CD8-positive, alpha-beta memory T cell (primary cell): ENCODE results near the gene ANO2. TPM values are rescaled to one million over a fixed set of nuclear protein-coding genes. Genes with fewer than 3 reads are reported as not detected.

Experiments
- CTCF ChIA-PET: fragments of 350-600 bp; sonication (Branson Sonifier 250); formaldehyde crosslinking; loops from one replicate; lab custom pipeline; 2021; ENCODE audit warnings: antibody characterized with exemption; lab: Charles Lee
- POLR2A ChIA-PET: fragments of 350-600 bp; sonication (Branson Sonifier 250); formaldehyde crosslinking; loops from one replicate; lab custom pipeline; 2021; ENCODE audit warnings: antibody characterized with exemption; lab: Charles Lee
- DNase-seq, 5 donors: peaks; one replicate each; pipeline versions ENCODE4 v3.0.0 to v3.0.0-alpha.2; 2020 to 2022; ENCODE audit warnings: mixed read lengths in 1 of 5
- H3K27ac ChIP-seq: one replicate; pipeline ENCODE4 v1.7.0; 2013; ENCODE audit warnings: low read depth, mild to moderate bottlenecking, low read length, moderate library complexity
- H3K27me3 ChIP-seq: 2 replicates; pipeline ENCODE4 v1.7.0; 2013; ENCODE audit warnings: low read length, mild to moderate bottlenecking; ENCODE audit not compliant: insufficient read depth, poor library complexity, severe bottlenecking
- H3K36me3 ChIP-seq: 2 replicates; pipeline ENCODE4 v1.7.0; 2013; ENCODE audit warnings: mild to moderate bottlenecking, low read length, moderate library complexity; ENCODE audit not compliant: insufficient read depth
- H3K4me1 ChIP-seq: 2 replicates; pipeline ENCODE4 v1.7.0; 2013; ENCODE audit warnings: mild to moderate bottlenecking, low read length, moderate library complexity; ENCODE audit not compliant: insufficient read depth
- H3K4me3 ChIP-seq: 2 replicates; pipeline ENCODE4 v1.7.0; 2013; ENCODE audit warnings: mild to moderate bottlenecking, low read length
- H3K9me3 ChIP-seq: 2 replicates; pipeline ENCODE4 v1.7.0; 2013; ENCODE audit warnings: mild to moderate bottlenecking, low read length
- H3K27ac Mint-ChIP-seq, 8 donors: one replicate each; pipeline ENCODE4 v1.8.0; 2020 to 2021; ENCODE audit warnings: mixed read lengths in 8 of 8, mild to moderate bottlenecking in 6 of 8, inconsistent platforms in 3 of 8, moderate library complexity in 3 of 8
- H3K27me3 Mint-ChIP-seq, 2 donors: one replicate each; pipeline ENCODE4 v1.8.0; 2020 to 2021; ENCODE audit warnings: mixed read lengths in 2 of 2, mild to moderate bottlenecking in 1 of 2, moderate library complexity in 1 of 2
- H3K36me3 Mint-ChIP-seq, 3 donors: one replicate each; pipeline ENCODE4 v1.8.0; 2020 to 2021; ENCODE audit warnings: mixed read lengths in 3 of 3, inconsistent platforms in 1 of 3, mild to moderate bottlenecking in 1 of 3
- H3K4me1 Mint-ChIP-seq, 3 donors: one replicate each; pipeline ENCODE4 v1.8.0; 2020 to 2021; ENCODE audit warnings: mixed read lengths in 3 of 3, inconsistent platforms in 1 of 3, mild to moderate bottlenecking in 1 of 3
- H3K4me3 Mint-ChIP-seq, 7 donors: one replicate each; pipeline ENCODE4 v1.8.0; 2020 to 2021; ENCODE audit warnings: mixed read lengths in 7 of 7, mild to moderate bottlenecking in 6 of 7, moderate library complexity in 4 of 7, inconsistent platforms in 2 of 7
- H3K9me3 Mint-ChIP-seq, 5 donors: one replicate each; pipeline ENCODE4 v1.8.0; 2020 to 2022; ENCODE audit warnings: mixed read lengths in 5 of 5, mild to moderate bottlenecking in 3 of 5, moderate library complexity in 2 of 5, inconsistent platforms in 1 of 5
- polyA plus RNA-seq: library from polyadenylated mRNA; unstranded; fragments of 300-500 nt; fragmentation: Illumina TruSeq; gene quantifications from one replicate; pipeline ENCODE4 v1.2.3, GENCODE V29; 2021
- total RNA-seq, 2 experiments: library from RNA; stranded (reverse); gene quantifications; one replicate each; pipeline ENCODE4 v1.2.3, GENCODE V29; 2021

The ANO2 gene
- total and polyA plus RNA-seq, 3 experiments from 2014 or later: not detected

GRCh38 chr12:5808981-5809380, 136.1 kb downstream of the ANO2 start:
- H3K27me3 ChIP-seq: no peaks in the 10 kb centered on the region
- H3K36me3 Mint-ChIP-seq: no peaks in the 10 kb centered on the region
- no peaks in the 10 kb centered on the region for H3K4me1 ChIP-seq
- H3K4me3 Mint-ChIP-seq: no peak overlapping the region
- H3K27ac Mint-ChIP-seq: no peak overlapping the region
- H3K36me3 ChIP-seq: no peaks in the 10 kb centered on the region
- H3K4me3 ChIP-seq: no peak overlapping the region
- H3K4me1 Mint-ChIP-seq: no peaks in the 10 kb centered on the region
- H3K9me3 ChIP-seq: no peaks in the 10 kb centered on the region
- H3K27me3 Mint-ChIP-seq: peaks cover 12 to 17% of the 10 kb centered on the region in 2 donors
- DNase-seq: no peak
- ChIA-PET POLR2A (no interaction called here), CTCF (no interaction called here)
- peaks cover 0 to 1% (median 0%) of the 10 kb centered on the region in 5 donors for H3K9me3 Mint-ChIP-seq
- H3K27ac ChIP-seq: no peak overlapping the region

GRCh38 chr12:5807514-5808219, 137.4 kb downstream of the ANO2 start:
- Mint-ChIP-seq H3K9me3 (no peaks in the 10 kb centered on the region), H3K4me1 (no peaks in the 10 kb centered on the region), H3K4me3 (no peak overlapping the region), H3K27me3 (peaks cover 13 to 17% of the 10 kb centered on the region in 2 donors), H3K27ac (no peak overlapping the region), H3K36me3 (no peaks in the 10 kb centered on the region)
- ChIA-PET CTCF (no interaction called here), POLR2A (no interaction called here)
- no peaks in the 10 kb centered on the region for H3K4me1 ChIP-seq
- no peaks in the 10 kb centered on the region for H3K36me3 ChIP-seq
- no peaks in the 10 kb centered on the region for H3K9me3 ChIP-seq
- no peaks in the 10 kb centered on the region for H3K27me3 ChIP-seq
- no peak for DNase-seq
- H3K27ac ChIP-seq: no peak overlapping the region
- H3K4me3 ChIP-seq: no peak overlapping the region

DNA sequence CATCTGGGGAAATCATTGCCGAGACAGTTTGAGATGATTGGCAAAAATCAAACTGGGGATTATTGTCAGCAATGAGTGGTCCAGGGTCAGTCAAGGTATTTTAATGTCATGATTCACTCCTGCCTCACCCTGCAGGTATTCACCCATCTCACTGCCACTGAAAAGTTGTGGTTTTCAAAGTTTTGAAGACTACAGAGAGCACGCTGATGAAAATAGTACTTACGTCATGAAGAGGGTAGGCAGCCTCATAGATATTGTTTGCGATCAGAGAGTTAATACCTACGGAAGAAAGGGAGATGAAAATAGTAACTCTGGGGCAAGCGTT, 138.0 kb downstream of the ANO2 start:
- H3K27me3 Mint-ChIP-seq: peaks cover 13 to 17% of the 10 kb centered on the region in 2 donors
- Histone ChIP-seq H3K4me3 (no peak overlapping the region), H3K36me3 (no peaks in the 10 kb centered on the region), H3K27me3 (no peaks in the 10 kb centered on the region), H3K27ac (no peak overlapping the region), H3K4me1 (no peaks in the 10 kb centered on the region), H3K9me3 (no peaks in the 10 kb centered on the region)
- no peak overlapping the region for H3K4me3 Mint-ChIP-seq
- no peak overlapping the region for H3K27ac Mint-ChIP-seq
- H3K36me3 Mint-ChIP-seq: no peaks in the 10 kb centered on the region
- POLR2A ChIA-PET: no interaction called here
- H3K4me1 Mint-ChIP-seq: no peaks in the 10 kb centered on the region
- H3K9me3 Mint-ChIP-seq: no peaks in the 10 kb centered on the region
- no peak for DNase-seq
- CTCF ChIA-PET: no interaction called here

GRCh38 chr12:5806371-5807089, 138.5 kb downstream of the ANO2 start:
- CTCF ChIA-PET: no interaction called here
- Histone ChIP-seq H3K27ac (no peak overlapping the region), H3K27me3 (no peaks in the 10 kb centered on the region), H3K36me3 (no peaks in the 10 kb centered on the region), H3K4me3 (no peak overlapping the region), H3K4me1 (no peaks in the 10 kb centered on the region), H3K9me3 (no peaks in the 10 kb centered on the region)
- H3K4me1 Mint-ChIP-seq: no peaks in the 10 kb centered on the region
- H3K27me3 Mint-ChIP-seq: peaks cover 13 to 17% of the 10 kb centered on the region in 2 donors
- POLR2A ChIA-PET: no interaction called here
- no peak overlapping the region for H3K4me3 Mint-ChIP-seq
- no peak overlapping the region for H3K27ac Mint-ChIP-seq
- H3K9me3 Mint-ChIP-seq: no peaks in the 10 kb centered on the region
- DNase-seq: no peak
- H3K36me3 Mint-ChIP-seq: no peaks in the 10 kb centered on the region

DNA sequence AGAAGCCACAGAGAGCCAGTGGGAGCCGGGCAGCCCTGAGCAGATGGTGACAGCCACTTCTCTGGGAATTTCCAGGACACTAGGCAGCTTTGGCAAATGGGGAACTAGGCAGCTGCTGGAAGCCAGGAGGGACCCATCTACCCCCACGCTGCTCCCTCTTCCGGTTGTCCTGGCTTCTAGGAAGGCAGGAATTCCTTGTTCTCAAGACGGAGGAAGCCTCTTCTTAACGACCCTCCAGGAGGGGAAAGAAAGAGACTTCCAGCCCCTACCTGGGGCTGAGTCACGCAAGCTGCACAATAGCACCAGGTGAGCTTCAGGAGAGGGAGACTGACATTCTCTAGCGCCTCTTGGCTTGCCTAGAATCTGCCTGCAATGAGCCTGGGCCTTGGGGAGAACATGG, 141.5 kb downstream of the ANO2 start:
- H3K27me3 Mint-ChIP-seq: peaks cover 9 to 11% of the 10 kb centered on the region in 2 donors
- H3K4me3 Mint-ChIP-seq: no peak overlapping the region
- Histone ChIP-seq H3K36me3 (no peaks in the 10 kb centered on the region), H3K9me3 (no peaks in the 10 kb centered on the region), H3K27me3 (no peaks in the 10 kb centered on the region), H3K4me1 (no peaks in the 10 kb centered on the region), H3K4me3 (no peak overlapping the region), H3K27ac (no peak overlapping the region)
- no peak for DNase-seq
- H3K4me1 Mint-ChIP-seq: no peaks in the 10 kb centered on the region
- ChIA-PET POLR2A (no interaction called here), CTCF (no interaction called here)
- no peak overlapping the region for H3K27ac Mint-ChIP-seq
- H3K9me3 Mint-ChIP-seq: no peaks in the 10 kb centered on the region
- H3K36me3 Mint-ChIP-seq: no peaks in the 10 kb centered on the region

GRCh38 chr12:5798242-5799015, 146.6 kb downstream of the ANO2 start:
- Histone ChIP-seq H3K4me1 (no peaks in the 10 kb centered on the region), H3K36me3 (no peaks in the 10 kb centered on the region), H3K27me3 (no peaks in the 10 kb centered on the region), H3K4me3 (no peak overlapping the region), H3K27ac (no peak overlapping the region), H3K9me3 (no peaks in the 10 kb centered on the region)
- Mint-ChIP-seq H3K27me3 (peaks cover 4 to 9% of the 10 kb centered on the region in 2 donors), H3K27ac (no peak overlapping the region), H3K9me3 (no peaks in the 10 kb centered on the region), H3K4me3 (no peak overlapping the region), H3K36me3 (no peaks in the 10 kb centered on the region), H3K4me1 (no peaks in the 10 kb centered on the region)
- CTCF ChIA-PET: no interaction called here
- POLR2A ChIA-PET: no interaction called here
- DNase-seq: no peak

DNA sequence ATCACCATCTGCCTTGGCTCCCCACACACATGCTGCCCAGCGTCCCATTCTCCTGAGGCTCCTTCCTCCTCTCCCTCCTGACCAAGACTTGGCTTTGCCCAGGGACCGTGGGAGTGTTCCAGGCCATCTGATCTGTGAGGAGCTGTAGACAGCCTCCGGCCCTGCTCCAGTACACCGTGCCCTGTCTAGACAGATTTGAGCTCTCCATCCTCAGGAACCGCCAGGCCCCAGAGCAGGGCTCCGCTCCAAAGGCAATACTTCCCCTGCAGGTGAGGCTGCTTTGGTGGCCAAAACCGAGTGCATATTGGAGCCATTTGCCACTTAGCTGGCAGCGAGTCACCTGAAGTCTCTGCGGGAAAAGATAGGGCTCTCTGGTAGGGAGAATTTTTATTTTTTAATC, 147.4 kb downstream of the ANO2 start:
- H3K27me3 ChIP-seq: no peaks in the 10 kb centered on the region
- H3K4me1 ChIP-seq: no peaks in the 10 kb centered on the region
- no peak for DNase-seq
- H3K27ac Mint-ChIP-seq: no peak overlapping the region
- H3K4me3 ChIP-seq: no peak overlapping the region
- no peaks in the 10 kb centered on the region for H3K36me3 ChIP-seq
- ChIA-PET POLR2A (no interaction called here), CTCF (no interaction called here)
- no peaks in the 10 kb centered on the region for H3K9me3 ChIP-seq
- H3K27ac ChIP-seq: no peak overlapping the region
- no peaks in the 10 kb centered on the region for H3K36me3 Mint-ChIP-seq
- no peaks in the 10 kb centered on the region for H3K9me3 Mint-ChIP-seq
- H3K4me3 Mint-ChIP-seq: no peak overlapping the region
- peaks cover 4 to 7% of the 10 kb centered on the region in 2 donors for H3K27me3 Mint-ChIP-seq
- H3K4me1 Mint-ChIP-seq: no peaks in the 10 kb centered on the region

DNA sequence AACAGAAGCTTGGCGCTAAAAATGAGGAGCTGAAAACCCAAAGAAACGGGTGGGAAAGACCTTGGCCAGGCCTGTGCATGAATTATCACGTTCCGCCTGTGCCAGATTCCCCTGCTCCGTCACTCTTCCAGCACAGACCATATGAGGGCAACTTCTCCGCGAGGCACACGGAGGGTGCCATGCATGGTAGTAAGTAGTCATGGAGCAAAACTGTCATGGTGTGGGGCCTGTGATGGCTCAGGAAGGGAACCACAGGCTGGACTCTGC, 148.2 kb downstream of the ANO2 start:
- H3K4me3 Mint-ChIP-seq: no peak overlapping the region
- H3K27me3 Mint-ChIP-seq: peaks cover 7 to 10% of the 10 kb centered on the region in 2 donors
- no peak overlapping the region for H3K27ac Mint-ChIP-seq
- CTCF ChIA-PET: no interaction called here
- Histone ChIP-seq H3K4me3 (no peak overlapping the region), H3K9me3 (no peaks in the 10 kb centered on the region), H3K36me3 (no peaks in the 10 kb centered on the region), H3K27ac (no peak overlapping the region), H3K4me1 (no peaks in the 10 kb centered on the region), H3K27me3 (no peaks in the 10 kb centered on the region)
- H3K36me3 Mint-ChIP-seq: no peaks in the 10 kb centered on the region
- POLR2A ChIA-PET: no interaction called here
- no peaks in the 10 kb centered on the region for H3K9me3 Mint-ChIP-seq
- H3K4me1 Mint-ChIP-seq: no peaks in the 10 kb centered on the region
- DNase-seq: no peak
